Right ventricle myocardium inferior (tissue), 1 donor: ENCODE data around the gene REV3L. TPM values are rescaled to one million over a fixed set of nuclear protein-coding genes. Genes with fewer than 3 reads are reported as not detected.
A peak's percentile ranks its signal among the peaks of the same experiment; 100 is the strongest.
"Not testable (repeated sequence)": the region's sequence is repeated elsewhere in the genome, so short reads cannot be mapped to it uniquely, and the experiment has no call there.

Experiments used
- ATAC-seq: fragments of 200-7000 bp; cut with Tn5 transposase; one replicate; pipeline ENCODE4 v1.9.1; 2020; ENCODE audit warnings: mild to moderate bottlenecking, moderate library complexity
- DNase-seq: peaks from one replicate; pipeline ENCODE4 v3.0.0; 2021; ENCODE audit errors: missing footprints
- intact Hi-C: fragments of 100-400 bp; cut with DNase I; formaldehyde crosslinking; loops from one replicate; pipeline ENCODE4 v1.11.0; 2022
- long read RNA-seq: library from polyadenylated mRNA; unstranded; transcript quantifications from one replicate; pipeline ENCODE4 v2.0.0, GENCODE V29; 2021
- total RNA-seq: library from RNA; stranded (reverse); fragmentation: NEBNext Ultra II Directional; extraction: Animal tissue kit (Norgen Biotek cat#: 25700); gene quantifications from one replicate; pipeline ENCODE4 v1.2.1, GENCODE V29; 2021
- donor health status: DM: no; HTN: yes; CAD: no; lungs with severe emphysema.

REV3L gene, protein sequence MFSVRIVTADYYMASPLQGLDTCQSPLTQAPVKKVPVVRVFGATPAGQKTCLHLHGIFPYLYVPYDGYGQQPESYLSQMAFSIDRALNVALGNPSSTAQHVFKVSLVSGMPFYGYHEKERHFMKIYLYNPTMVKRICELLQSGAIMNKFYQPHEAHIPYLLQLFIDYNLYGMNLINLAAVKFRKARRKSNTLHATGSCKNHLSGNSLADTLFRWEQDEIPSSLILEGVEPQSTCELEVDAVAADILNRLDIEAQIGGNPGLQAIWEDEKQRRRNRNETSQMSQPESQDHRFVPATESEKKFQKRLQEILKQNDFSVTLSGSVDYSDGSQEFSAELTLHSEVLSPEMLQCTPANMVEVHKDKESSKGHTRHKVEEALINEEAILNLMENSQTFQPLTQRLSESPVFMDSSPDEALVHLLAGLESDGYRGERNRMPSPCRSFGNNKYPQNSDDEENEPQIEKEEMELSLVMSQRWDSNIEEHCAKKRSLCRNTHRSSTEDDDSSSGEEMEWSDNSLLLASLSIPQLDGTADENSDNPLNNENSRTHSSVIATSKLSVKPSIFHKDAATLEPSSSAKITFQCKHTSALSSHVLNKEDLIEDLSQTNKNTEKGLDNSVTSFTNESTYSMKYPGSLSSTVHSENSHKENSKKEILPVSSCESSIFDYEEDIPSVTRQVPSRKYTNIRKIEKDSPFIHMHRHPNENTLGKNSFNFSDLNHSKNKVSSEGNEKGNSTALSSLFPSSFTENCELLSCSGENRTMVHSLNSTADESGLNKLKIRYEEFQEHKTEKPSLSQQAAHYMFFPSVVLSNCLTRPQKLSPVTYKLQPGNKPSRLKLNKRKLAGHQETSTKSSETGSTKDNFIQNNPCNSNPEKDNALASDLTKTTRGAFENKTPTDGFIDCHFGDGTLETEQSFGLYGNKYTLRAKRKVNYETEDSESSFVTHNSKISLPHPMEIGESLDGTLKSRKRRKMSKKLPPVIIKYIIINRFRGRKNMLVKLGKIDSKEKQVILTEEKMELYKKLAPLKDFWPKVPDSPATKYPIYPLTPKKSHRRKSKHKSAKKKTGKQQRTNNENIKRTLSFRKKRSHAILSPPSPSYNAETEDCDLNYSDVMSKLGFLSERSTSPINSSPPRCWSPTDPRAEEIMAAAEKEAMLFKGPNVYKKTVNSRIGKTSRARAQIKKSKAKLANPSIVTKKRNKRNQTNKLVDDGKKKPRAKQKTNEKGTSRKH (N-terminal part only)
- 16.7 TPM for total RNA-seq
- long read RNA-seq, partial matches to known transcripts, result 1 of 1 reads
- long read RNA-seq, other reads (novel, unspliced or antisense), result 0 of 1 reads

- intact Hi-C loops, result loop anchor here (1.0 to 5.0 kb wide), 5 partner anchors 69 to 226 kb away; a partner anchor contains a TSS
These were observed at the start of gene REV3L for GRCh38 chr6:111482959-111483735. REV3L (minus strand) TSS chr6:111483218; CDS start chr6:111482888, 330 bp downstream.

GRCh38 chr6:111531185-111531584 is 48.2 kb upstream of the REV3L start:
- ATAC-seq (no peak), DNase-seq (no peak)
- intact Hi-C loops, result loop anchor here (5.0 kb wide), 1 partner anchor 44 kb away; no protein-coding TSS in a partner anchor

More at GRCh38 chr6:111482959-111483735, at the start of gene REV3L:
- ATAC-seq (peak; percentile 82), DNase-seq (peak; percentile 92)

DNA sequence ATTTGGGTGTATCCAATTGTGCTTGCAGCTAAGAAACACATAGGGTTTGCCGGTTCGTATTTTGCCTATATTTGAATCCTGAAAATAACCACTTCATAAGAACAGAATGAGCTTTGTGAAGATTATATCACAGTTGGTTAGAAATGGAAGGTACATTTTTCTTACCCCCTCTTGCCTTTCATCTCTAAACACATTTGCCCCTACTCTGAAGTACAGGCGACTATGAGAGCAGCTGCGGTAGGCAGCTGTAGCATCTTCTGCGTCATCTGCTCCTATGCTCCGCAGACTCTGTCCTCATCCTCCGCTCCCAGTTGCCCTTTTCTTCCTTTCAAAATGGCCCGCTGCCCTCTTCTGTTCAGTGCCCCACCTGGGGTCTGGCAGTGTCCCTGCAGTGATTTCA is 47.6 kb upstream of the REV3L start:
- ATAC-seq (no peak), DNase-seq (no peak)
- intact Hi-C loops, result loop anchor here (5.0 kb wide), 1 partner anchor 43 kb away; no protein-coding TSS in a partner anchor

DNA sequence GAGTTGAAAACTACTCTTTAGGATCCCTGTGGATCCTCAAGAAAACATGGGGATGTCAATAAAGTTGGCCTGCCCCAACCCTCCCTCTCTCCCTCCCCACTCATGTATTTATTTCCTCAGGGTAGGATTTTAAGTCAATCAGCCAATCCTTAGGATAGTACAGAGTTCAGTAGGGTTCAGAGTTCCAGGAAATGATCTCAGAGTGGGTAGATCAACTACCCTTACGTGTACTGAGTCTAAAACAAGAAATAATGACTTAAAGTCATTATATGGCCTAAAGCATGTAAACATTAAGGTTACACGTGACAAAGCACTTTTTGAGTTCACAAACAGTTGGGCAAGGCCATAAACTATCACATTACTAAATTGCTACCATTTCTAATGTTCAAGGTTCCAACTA is 47.2 kb upstream of the REV3L start:
- DNase-seq (no peak), ATAC-seq (no peak)
- intact Hi-C loops, result loop anchor here (5.0 kb wide), 1 partner anchor 43 kb away; no protein-coding TSS in a partner anchor

DNA sequence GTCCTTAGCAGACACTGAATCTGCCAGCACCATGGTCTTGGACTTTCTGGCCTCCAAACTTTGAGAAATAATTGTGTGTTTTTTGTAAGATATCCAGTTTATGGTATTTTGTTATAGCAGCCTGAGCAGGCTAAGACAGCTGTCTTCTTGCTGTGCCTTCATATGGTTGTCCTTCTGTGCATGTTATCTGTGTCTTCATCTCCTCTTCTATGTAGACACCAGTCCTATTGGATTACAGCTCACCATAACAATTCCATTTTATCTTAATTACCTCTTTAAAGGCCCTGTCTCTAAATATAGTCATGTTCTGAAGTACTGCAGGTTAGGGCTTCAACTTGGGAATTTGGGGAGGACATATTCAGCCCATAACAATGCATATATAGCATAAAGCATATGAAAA is 44.3 kb upstream of the REV3L start:
- intact Hi-C loops, result no loop called here
- ATAC-seq (no peak), DNase-seq (no peak)

DNA sequence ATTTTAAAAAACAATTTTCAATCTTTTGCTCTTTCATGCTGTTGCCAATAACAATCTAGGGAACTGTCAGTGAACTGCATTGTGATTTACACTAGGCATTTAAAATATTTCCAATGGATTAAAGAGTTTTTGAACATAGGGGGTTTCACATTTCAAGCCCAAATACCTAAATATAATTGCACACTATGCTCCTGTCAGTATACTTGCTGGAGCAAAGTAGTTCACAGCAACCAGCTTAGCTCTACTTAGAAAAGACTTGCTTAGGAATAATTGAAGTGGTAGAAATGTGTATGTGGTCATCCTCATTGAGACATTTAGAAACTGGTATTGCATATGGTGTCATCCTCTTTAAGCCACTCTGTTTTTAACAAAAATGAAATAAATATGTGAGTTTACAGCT is 41.7 kb upstream of the REV3L start:
- no peak for DNase-seq
- no peak for ATAC-seq
- intact Hi-C loops, result no loop called here

DNA sequence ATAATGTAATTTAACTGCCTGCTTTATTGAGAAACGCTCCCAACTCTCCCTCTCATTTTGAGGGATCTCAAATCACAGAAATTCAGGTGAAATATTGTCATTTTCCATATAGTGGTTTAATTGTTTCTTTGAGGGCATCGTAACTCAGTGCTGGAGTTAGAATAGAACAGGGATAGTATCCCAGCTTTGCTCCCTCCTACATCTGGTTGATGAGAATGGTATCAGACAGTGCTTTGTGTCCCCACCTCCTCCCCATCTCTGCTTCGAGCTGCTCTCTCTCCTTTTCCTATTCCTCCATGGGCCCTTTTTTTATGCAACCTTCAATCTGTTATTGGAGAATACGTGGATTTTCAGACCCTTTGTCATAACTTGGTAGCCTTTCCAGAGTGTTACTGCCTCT is 41.2 kb upstream of the REV3L start:
- ATAC-seq, result no peak
- intact Hi-C loops, result no loop called here
- DNase-seq, result no peak

DNA sequence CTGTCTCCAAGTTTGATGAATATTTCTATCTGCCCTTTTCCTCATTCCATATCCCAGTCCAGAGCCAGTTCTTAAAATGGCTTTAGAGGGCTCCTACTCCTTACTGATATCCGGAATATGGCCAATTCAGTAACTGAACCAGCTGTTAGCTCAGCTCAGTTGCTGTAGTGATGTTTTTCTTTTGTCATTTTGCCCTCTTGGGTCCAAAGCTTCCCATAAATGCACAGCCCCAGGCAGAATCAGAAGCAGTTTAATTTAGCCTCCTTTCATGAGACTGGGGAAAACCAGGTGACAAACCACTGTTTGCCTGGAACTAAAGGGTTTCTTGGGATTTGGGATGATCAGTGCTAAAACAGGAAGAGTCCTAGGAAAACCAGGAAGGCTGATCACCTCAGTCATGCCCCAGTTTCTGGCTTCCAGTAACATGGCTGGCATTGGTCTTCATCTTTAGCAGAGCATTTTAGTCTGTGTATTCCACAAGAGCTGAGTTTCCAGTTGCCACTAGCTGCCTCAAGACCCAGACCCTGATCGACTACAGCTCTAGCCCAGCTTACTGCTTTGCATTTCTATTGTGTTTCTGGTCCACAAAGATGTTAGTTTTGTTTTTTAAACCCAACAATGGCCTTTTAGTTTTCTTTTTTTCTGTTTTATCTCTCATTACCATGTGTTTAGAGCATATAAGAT is 40.6 kb upstream of the REV3L start:
- DNase-seq, result no peak
- peak; percentile 50 for ATAC-seq
- intact Hi-C loops, result no loop called here

DNA sequence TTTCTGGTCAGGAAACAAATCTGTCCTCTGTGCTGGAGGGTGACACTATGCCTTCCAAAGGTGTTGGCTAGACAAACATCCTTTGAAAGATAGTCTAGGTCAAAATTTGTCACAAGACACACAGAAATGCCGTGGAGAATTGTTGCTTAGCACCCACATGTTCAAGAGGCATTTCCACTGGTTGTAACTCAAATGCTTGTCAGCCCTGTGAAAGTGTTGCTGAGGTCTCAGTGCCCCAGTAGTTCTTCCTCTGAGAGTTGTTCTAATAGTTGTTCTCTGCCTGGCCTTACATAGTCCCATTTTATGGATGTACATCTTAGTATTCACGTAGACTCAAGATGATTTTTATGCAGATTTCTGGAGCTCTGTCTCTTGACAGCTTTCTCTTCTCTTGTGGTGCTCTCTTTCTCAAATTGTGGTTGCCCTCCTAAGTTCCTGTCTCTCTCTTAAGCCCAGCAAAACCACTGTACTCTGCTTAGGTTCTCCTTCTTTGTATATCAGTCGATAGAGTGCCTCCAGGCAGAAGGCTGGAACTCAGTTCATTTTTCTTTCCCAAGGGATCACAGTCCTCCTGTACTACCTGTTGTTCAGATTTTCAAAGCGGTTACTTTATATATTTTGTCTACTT is 39.5 kb upstream of the REV3L start:
- intact Hi-C loops, result no loop called here
- no peak for DNase-seq
- ATAC-seq, result no peak

DNA sequence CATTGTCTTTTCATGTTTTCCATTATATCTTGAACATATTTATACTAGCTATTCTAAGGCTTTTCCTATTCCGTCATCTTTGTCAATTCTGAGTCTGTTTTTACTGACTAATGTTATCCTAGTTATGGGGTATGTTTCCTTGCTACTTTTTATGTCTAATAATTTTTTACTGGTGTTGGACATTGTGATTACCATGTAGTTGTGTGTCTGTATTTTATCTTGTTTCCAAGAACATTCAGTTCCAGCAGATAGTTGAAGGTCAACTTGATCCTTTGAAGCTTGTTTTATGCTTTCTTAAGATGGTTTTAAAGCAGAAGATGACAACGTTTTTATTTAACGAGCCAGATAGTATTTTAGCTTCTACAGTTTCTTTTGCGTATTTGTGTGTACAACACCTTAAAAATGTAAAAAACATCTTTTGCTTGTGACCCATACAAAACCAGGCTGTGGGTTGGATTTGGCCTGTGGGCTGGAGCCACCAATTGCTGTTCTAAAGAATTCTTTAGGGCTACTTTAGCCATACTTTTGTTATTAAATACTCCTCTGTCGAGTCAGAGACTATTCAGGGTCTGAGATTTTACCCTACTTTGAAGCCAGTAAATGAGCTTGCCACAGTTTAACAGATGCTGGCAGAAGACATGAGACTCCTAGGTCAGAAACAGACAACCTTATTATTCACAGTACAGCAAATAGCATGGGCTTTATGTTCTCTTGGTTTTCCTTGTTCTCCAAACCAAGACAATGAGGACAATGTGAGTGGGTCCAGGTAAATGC is 38.7 kb upstream of the REV3L start:
- DNase-seq (no peak), ATAC-seq (no peak)
- intact Hi-C loops, result no loop called here

- DNase-seq (no peak), ATAC-seq (no peak)
- intact Hi-C loops, result no loop called here
These were observed 37.5 kb upstream of the REV3L start for GRCh38 chr6:111520524-111520923.

DNA sequence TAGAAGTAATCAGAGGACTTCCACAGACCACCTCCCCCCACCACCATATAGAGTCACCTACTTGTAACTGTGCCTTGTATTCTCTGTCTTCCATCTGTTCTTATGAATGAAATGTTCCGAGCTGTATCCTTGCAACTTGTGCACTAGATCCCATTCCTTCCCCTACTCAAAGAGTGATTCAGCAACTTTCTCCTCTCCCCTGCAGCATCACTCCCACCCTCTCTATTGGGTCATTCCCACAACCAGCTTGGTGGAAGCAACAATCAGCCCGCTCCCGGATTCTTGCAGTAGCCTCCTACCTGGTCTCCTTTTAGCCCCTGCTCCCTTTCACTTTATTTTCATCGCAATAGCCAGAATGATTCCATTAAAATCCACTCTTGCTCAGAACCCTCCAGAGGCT is 34.9 kb upstream of the REV3L start:
- DNase-seq (no peak), ATAC-seq (no peak)
- intact Hi-C loops, result no loop called here

- DNase-seq (no peak), ATAC-seq (no peak)
- intact Hi-C loops, result no loop called here
These were observed 32.2 kb upstream of the REV3L start for GRCh38 chr6:111515259-111515658.

GRCh38 chr6:111514531-111514930 is 31.5 kb upstream of the REV3L start:
- ATAC-seq, intact Hi-C loops, DNase-seq: not testable (repeated sequence)

- intact Hi-C loops, DNase-seq, ATAC-seq: not testable (repeated sequence)
These were observed 24.2 kb upstream of the REV3L start for GRCh38 chr6:111507219-111507618.

DNA sequence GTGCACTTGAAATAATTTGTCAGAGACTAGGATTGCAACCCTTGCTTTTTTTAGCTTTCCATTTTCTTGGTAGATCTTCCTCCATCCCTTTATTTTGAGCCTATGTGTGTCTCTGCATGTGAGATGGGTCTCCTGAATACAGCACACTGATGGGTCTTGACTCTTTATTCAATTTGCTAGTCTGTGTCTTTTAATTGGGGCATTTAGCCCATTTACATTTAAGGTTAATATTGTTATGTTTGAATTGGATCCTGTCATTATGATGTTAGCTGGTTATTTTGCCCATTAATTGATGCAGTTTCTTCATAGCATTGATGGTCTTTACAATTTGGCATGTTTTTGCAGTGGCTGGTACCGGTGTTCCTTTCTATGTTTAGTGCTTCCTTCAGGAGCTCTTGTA is 22.5 kb upstream of the REV3L start:
- intact Hi-C loops, ATAC-seq, DNase-seq: not testable (repeated sequence)
